HepG2 (cell line): ENCODE results near the gene TCTA. TPM values are rescaled to one million over a fixed set of nuclear protein-coding genes. Genes with fewer than 3 reads are reported as not detected.
A peak's percentile ranks its signal among the peaks of the same experiment; 100 is the strongest.

Experiments
- FOXC1 ChIP-seq: sonication (generic); formaldehyde crosslinking; IDR thresholded peaks from 2 replicates; pipeline ENCODE4 v1.8.0; 2022; ENCODE audit warnings: mild to moderate bottlenecking, missing genetic modification reagents, borderline replicate concordance
- IRF2 ChIP-seq: IDR thresholded peaks from 2 replicates; pipeline ENCODE4 v1.6.1; 2018; ENCODE audit warnings: missing genetic modification reagents, missing compliant biosample characterization
- KDM3A ChIP-seq: IDR thresholded peaks from 2 replicates; pipeline ENCODE4 v1.6.1; 2018; ENCODE audit warnings: low read depth, missing compliant biosample characterization
- KLF13 ChIP-seq: sonication (generic); formaldehyde crosslinking; IDR thresholded peaks from 2 replicates; pipeline ENCODE4 v1.4.0; 2020; ENCODE audit warnings: mild to moderate bottlenecking, missing genetic modification reagents
- KLF6 ChIP-seq: IDR thresholded peaks from 2 replicates; pipeline ENCODE4 v1.8.0; 2016; ENCODE audit warnings: missing biosample characterization, missing genetic modification reagents
- MEF2D ChIP-seq: sonication (generic); formaldehyde crosslinking; IDR thresholded peaks from 2 replicates; pipeline ENCODE4 v1.5.1; 2020; ENCODE audit warnings: mild to moderate bottlenecking, missing genetic modification reagents
- MXD4 ChIP-seq: IDR thresholded peaks from 2 replicates; pipeline ENCODE4 v1.6.1; 2016; ENCODE audit warnings: mild to moderate bottlenecking, missing biosample characterization, missing genetic modification reagents
- SMAD1 ChIP-seq: sonication (generic); formaldehyde crosslinking; IDR thresholded peaks from 2 replicates; pipeline ENCODE4 v1.4.0; 2020; ENCODE audit warnings: missing genetic modification reagents, low read depth, mild to moderate bottlenecking, borderline replicate concordance
- TP53 ChIP-seq: sonication (generic); formaldehyde crosslinking; conservative IDR thresholded peaks from 2 replicates; pipeline ENCODE4 v1.4.0; 2020; ENCODE audit warnings: missing genetic modification reagents
- ZBTB20 ChIP-seq: sonication (generic); formaldehyde crosslinking; IDR thresholded peaks from 2 replicates; pipeline ENCODE4 v1.8.1; 2023; ENCODE audit warnings: missing genetic modification reagents, low read depth, mild to moderate bottlenecking, borderline replicate concordance
- ZBTB43 ChIP-seq: sonication (generic); formaldehyde crosslinking; conservative IDR thresholded peaks from 2 replicates; pipeline ENCODE4 v1.4.0; 2020; ENCODE audit warnings: missing genetic modification reagents
- ZMYM3 ChIP-seq: sonication (generic); formaldehyde crosslinking; IDR thresholded peaks from 2 replicates; pipeline ENCODE4 v1.5.1; 2020; ENCODE audit warnings: mild to moderate bottlenecking, missing genetic modification reagents
- ZNF143 ChIP-seq: sonication (generic); formaldehyde crosslinking; IDR thresholded peaks from 2 replicates; pipeline ENCODE4 v1.4.0; 2020; ENCODE audit warnings: missing genetic modification reagents
- ZNF33B ChIP-seq: sonication (generic); formaldehyde crosslinking; IDR thresholded peaks from 2 replicates; pipeline ENCODE4 v1.5.1; 2020; ENCODE audit warnings: mild to moderate bottlenecking, missing genetic modification reagents
- ZNF512B ChIP-seq: sonication (generic); formaldehyde crosslinking; IDR thresholded peaks from 2 replicates; pipeline ENCODE4 v1.5.1; 2020; ENCODE audit warnings: missing genetic modification reagents, mild to moderate bottlenecking, borderline replicate concordance
- ZNF747 ChIP-seq: sonication (generic); formaldehyde crosslinking; IDR thresholded peaks from 2 replicates; pipeline ENCODE4 v1.8.1; 2023; ENCODE audit warnings: missing genetic modification reagents, mild to moderate bottlenecking, borderline replicate concordance
- ZNF777 ChIP-seq: sonication (generic); formaldehyde crosslinking; IDR thresholded peaks from 2 replicates; pipeline ENCODE4 v1.4.0; 2020; ENCODE audit warnings: missing genetic modification reagents
- ZNF781 ChIP-seq: sonication (generic); formaldehyde crosslinking; IDR thresholded peaks from 2 replicates; pipeline ENCODE4 v1.5.1; 2020; ENCODE audit warnings: borderline replicate concordance, mild to moderate bottlenecking, missing genetic modification reagents; ENCODE audit errors: not compliant biosample characterization
- ZNF841 ChIP-seq: sonication (generic); formaldehyde crosslinking; IDR thresholded peaks from 2 replicates; pipeline ENCODE4 v1.8.1; 2023; ENCODE audit warnings: missing genetic modification reagents, borderline replicate concordance
- ZNF878 ChIP-seq: sonication (generic); formaldehyde crosslinking; IDR thresholded peaks from 2 replicates; pipeline ENCODE4 v1.8.1; 2023; ENCODE audit warnings: mild to moderate bottlenecking, missing genetic modification reagents, moderate library complexity
- polyA plus RNA-seq, 8 experiments: library from polyadenylated mRNA; depleted of rRNA in 3 of 8; stranded (reverse) in 7 of 8; unstranded in 1 of 8; fragments of >200 nt; fragmentation: Illumina TruSeq in 4 of 8; extraction: Trizol in 4 of 8; gene quantifications; 2 replicates each; pipeline versions ENCODE4 v1.2.1 to v1.2.3, GENCODE V29; 2011 to 2016; ENCODE audit warnings: low read depth in 4 of 8, missing spikeins in 1 of 8, mixed read lengths in 1 of 8; ENCODE audit not compliant: insufficient read depth in 1 of 8
- total RNA-seq, 5 experiments: library from RNA; depleted of rRNA; stranded (reverse); fragments of >200 nt; fragmentation: Illumina TruSeq; extraction: Trizol; gene quantifications; 2 replicates each; pipeline ENCODE4 v1.2.3, GENCODE V29; 2016; ENCODE audit warnings: low read depth in 1 of 5
- TF ChIP-seq, protein P1 (sequence below): sonication (generic); formaldehyde crosslinking; IDR thresholded peaks from 2 replicates; pipeline ENCODE4 v1.4.0; 2020; ENCODE audit warnings: mild to moderate bottlenecking, missing genetic modification reagents, borderline replicate concordance

The TCTA gene
- total and polyA plus RNA-seq, 2 of the 13 experiments (the other 11 are each of a cell fraction or from before 2014, with no cell fraction given): 8.3 to 13.2 TPM

- TF ChIP-seq ZNF512B: 0 out of 2 replicates have a peak, but pooled peaks have one; percentile 67
- peak; percentile 73 for TF ChIP-seq ZNF781
- no peak for TF ChIP-seq KLF13
- TF ChIP-seq ZNF747 (CRISPR knock-in tag): peak; percentile 69; the same call in 1 of the 2 replicates
- TF ChIP-seq ZNF841 (CRISPR knock-in tag): no peak
- TF ChIP-seq ZNF777 (CRISPR knock-in tag): 0 out of 2 replicates have a peak, but pooled peaks have one; percentile 2
- TF ChIP-seq ZNF143 (CRISPR knock-in tag): peak; percentile 87
- TF ChIP-seq FOXC1 (CRISPR knock-in tag): peak; percentile 86; the same call in 1 of the 2 replicates
- peak; percentile 82; the same call in 1 of the 2 replicates for TF ChIP-seq KLF6
- TF ChIP-seq IRF2: peak; percentile 48; the same call in 1 of the 2 replicates
- TF ChIP-seq SMAD1 (CRISPR knock-in tag): peak; percentile 91; the same call in 1 of the 2 replicates
- peak; percentile 63 for TF ChIP-seq MXD4
- peak; percentile 98 for TF ChIP-seq MEF2D (CRISPR knock-in tag)
- TF ChIP-seq TP53: no peak
- 0 out of 2 replicates have a peak, but pooled peaks have one; percentile 40 for TF ChIP-seq ZMYM3
- TF ChIP-seq ZNF878 (CRISPR knock-in tag): no peak
- 0 out of 2 replicates have a peak, but pooled peaks have one; percentile 59 for TF ChIP-seq ZNF33B (CRISPR knock-in tag)
- peak; percentile 53; the same call in 1 of the 2 replicates for TF ChIP-seq KDM3A
- TF ChIP-seq, protein P1, sequence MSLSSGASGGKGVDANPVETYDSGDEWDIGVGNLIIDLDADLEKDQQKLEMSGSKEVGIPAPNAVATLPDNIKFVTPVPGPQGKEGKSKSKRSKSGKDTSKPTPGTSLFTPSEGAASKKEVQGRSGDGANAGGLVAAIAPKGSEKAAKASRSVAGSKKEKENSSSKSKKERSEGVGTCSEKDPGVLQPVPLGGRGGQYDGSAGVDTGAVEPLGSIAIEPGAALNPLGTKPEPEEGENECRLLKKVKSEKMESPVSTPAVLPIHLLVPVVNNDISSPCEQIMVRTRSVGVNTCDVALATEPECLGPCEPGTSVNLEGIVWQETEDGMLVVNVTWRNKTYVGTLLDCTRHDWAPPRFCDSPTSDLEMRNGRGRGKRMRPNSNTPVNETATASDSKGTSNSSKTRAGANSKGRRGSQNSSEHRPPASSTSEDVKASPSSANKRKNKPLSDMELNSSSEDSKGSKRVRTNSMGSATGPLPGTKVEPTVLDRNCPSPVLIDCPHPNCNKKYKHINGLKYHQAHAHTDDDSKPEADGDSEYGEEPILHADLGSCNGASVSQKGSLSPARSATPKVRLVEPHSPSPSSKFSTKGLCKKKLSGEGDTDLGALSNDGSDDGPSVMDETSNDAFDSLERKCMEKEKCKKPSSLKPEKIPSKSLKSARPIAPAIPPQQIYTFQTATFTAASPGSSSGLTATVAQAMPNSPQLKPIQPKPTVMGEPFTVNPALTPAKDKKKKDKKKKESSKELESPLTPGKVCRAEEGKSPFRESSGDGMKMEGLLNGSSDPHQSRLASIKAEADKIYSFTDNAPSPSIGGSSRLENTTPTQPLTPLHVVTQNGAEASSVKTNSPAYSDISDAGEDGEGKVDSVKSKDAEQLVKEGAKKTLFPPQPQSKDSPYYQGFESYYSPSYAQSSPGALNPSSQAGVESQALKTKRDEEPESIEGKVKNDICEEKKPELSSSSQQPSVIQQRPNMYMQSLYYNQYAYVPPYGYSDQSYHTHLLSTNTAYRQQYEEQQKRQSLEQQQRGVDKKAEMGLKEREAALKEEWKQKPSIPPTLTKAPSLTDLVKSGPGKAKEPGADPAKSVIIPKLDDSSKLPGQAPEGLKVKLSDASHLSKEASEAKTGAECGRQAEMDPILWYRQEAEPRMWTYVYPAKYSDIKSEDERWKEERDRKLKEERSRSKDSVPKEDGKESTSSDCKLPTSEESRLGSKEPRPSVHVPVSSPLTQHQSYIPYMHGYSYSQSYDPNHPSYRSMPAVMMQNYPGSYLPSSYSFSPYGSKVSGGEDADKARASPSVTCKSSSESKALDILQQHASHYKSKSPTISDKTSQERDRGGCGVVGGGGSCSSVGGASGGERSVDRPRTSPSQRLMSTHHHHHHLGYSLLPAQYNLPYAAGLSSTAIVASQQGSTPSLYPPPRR (CRISPR knock-in tag): no peak
- TF ChIP-seq ZBTB20 (CRISPR knock-in tag): peak; percentile 49; the same call in 1 of the 2 replicates
- no peak for TF ChIP-seq ZBTB43 (CRISPR knock-in tag)
Measured at GRCh38 chr3:49411968-49412631, at the start of gene TCTA, which contains the start of gene RHOA (continued).
